C4-2B (cell line): ENCODE results near the gene ZFAND6.

Experiments used
- CTCF ChIP-seq: fragments of 450-650 bp; conservative IDR thresholded peaks from 2 replicates; pipeline ENCODE4 v1.5.1; 2017; ENCODE audit warnings: mild to moderate bottlenecking
- ZFX ChIP-seq: fragments of 450-650 bp; IDR thresholded peaks from 2 replicates; pipeline ENCODE4 v1.6.1; 2017

DNA sequence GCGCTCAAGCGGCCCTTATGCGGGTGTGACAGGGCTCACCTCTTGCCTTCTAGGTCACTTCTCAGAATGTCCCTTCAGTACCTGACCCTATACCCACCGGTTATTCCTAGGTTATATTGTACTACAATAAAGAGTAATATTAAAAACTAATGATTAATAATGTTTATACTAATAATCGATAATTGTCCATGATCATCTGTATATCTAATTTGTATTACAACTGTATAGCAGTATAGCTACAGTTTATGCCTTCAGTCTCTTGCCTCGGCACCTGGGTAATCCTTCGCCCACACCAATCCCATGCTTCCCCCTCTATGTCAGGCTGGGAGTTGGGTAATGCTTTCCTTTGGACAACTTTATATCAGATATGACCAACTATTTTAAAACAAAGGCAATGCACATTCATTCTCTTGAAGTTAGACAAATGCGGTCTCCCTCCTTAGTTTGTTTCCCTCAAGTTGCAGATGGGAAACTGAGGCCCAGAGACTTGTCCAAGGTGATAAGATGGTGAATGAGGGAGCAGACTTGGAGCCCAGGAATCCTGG lies 96.8 kb downstream of the ZFAND6 start:
- no peak for TF ChIP-seq CTCF
- TF ChIP-seq ZFX: no peak
